Heart left ventricle (tissue), 16 donors: Measurements from ENCODE around the gene PRMT7. TPM values are rescaled to one million over a fixed set of nuclear protein-coding genes. Genes with fewer than 3 reads are reported as not detected.

ENCODE experiments used
- ATAC-seq, 4 donors: fragments of 200-7000 bp; cut with Tn5 transposase; one replicate each; pipeline ENCODE4 v1.9.1; 2020 to 2022; ENCODE audit warnings: moderate library complexity in 4 of 4, mild to moderate bottlenecking in 3 of 4, moderate number of reproducible peaks in 1 of 4
- DNase-seq, 5 donors: peaks; one replicate each; pipeline ENCODE4 v3.0.0-alpha.2; 2020
- H3K27ac ChIP-seq, 12 donors: fragments of 200-600 bp; sonication (generic) in 4 of 12; one replicate each; pipeline versions ENCODE4 v1.5.0 to v1.8.0; 2016 to 2022; ENCODE audit warnings: mild to moderate bottlenecking in 2 of 12
- H3K27me3 ChIP-seq, 9 donors: fragments of 200-600 bp; sonication (generic) in 2 of 9; one replicate each; pipeline versions ENCODE4 v1.5.1 to v1.8.0; 2016 to 2022; ENCODE audit warnings: mild to moderate bottlenecking in 3 of 9
- H3K36me3 ChIP-seq, 9 donors: fragments of 200-600 bp; sonication (generic) in 2 of 9; one replicate each; pipeline versions ENCODE4 v1.5.0 to v1.8.0; 2018 to 2022; ENCODE audit warnings: mild to moderate bottlenecking in 2 of 9
- H3K4me1 ChIP-seq, 12 donors: fragments of 200-600 bp; sonication (generic) in 4 of 12; one replicate each; pipeline versions ENCODE4 v1.5.0 to v1.8.0; 2016 to 2022; ENCODE audit warnings: mild to moderate bottlenecking in 3 of 12
- H3K4me3 ChIP-seq, 12 donors: fragments of 200-600 bp; sonication (generic) in 4 of 12; one replicate each; pipeline versions ENCODE4 v1.5.0 to v1.8.0; 2017 to 2022; ENCODE audit warnings: mild to moderate bottlenecking in 9 of 12, moderate library complexity in 4 of 12
- H3K9me3 ChIP-seq, 12 donors: fragments of 200-600 bp; sonication (generic) in 4 of 12; one replicate each; pipeline versions ENCODE4 v1.5.0 to v1.8.0; 2016 to 2022; ENCODE audit warnings: mild to moderate bottlenecking in 1 of 12
- CTCF ChIP-seq, 12 donors: fragments of 200-600 bp; sonication (generic) in 4 of 12; IDR thresholded peaks; one replicate each; pipeline versions ENCODE4 v1.5.0 to v1.8.0; 2018 to 2022; ENCODE audit warnings: antibody characterized with exemption in 12 of 12, mild to moderate bottlenecking in 5 of 12
- POLR2A ChIP-seq, 2 donors: fragments of 450-650 bp; IDR thresholded peaks; one replicate each; pipeline ENCODE4 v1.6.1; 2017; ENCODE audit warnings: antibody characterized with exemption in 2 of 2, mild to moderate bottlenecking in 2 of 2, moderate library complexity in 2 of 2
- WGBS, 4 donors: extraction: QIAGEN DNeasy Blood & Tissue Kit in 2 of 4; methylation state at CpG; one replicate each; pipeline versions ENCODE4 v1.1.5 to v1.1.7; 2013 to 2018; 5-methylcytosine and 5-hydroxymethylcytosine counted together
- intact Hi-C, 10 donors: fragments of 100-400 bp; cut with DNase I; formaldehyde crosslinking; loops; one replicate each; pipeline versions ENCODE4 v1.11.1 to v1.14.2; 2022
- polyA plus RNA-seq, 2 donors: library from polyadenylated mRNA; stranded (reverse); fragments of 200-250 nt; gene quantifications; one replicate each; pipeline ENCODE4 v1.2.3, GENCODE V29; 2013
- total RNA-seq, 9 donors: library from RNA; depleted of rRNA in 2 of 9; stranded (reverse); fragments of >200 nt in 2 of 9; fragmentation: NEBNext Ultra II Directional in 3 of 9; extraction: Animal tissue kit (Norgen Biotek cat#: 25700) in 3 of 9; gene quantifications; one replicate each; pipeline versions ENCODE4 v1.1.0 to v1.2.4, GENCODE V29; 2016 to 2023
- donor health status: ischemic (EF 13 %, LVEDD 7.1; RV severe dilation, severe dysfunction).
- donor health status: healthy with polysubstance abuse.
- donor health status: DM: no; HTN: yes; CAD: no.
- donor health status: DM: no; HTN: no; CAD: no.
- donor health status: ischemic (EF 25% LVEDD 6.9; RV normal size, moderate dysfunction).
- donor health status: ischemic (EF 25% LVEDD 5.7; RV mildly dilated, moderate dysfunction).
- donor health status: healthy.
- donor health status: DM: yes; HTN: yes; CAD: no.
- donor health status: ischemic (EF 35%, LVEDD 5.7; RV mildly dilated, moderate dysfunction).
- donor health status: nonischemic (EF 11% LVEDD 7.7; RV severe dilation, severe dysfunction).
- donor health status: DM: yes; HTN: yes; CAD: no.
- donor health status: PGD.
- donor health status: ischemic (EF 29% LVEDD 5.4; RV normal size, mild dysfunction).
- donor health status: nonischemic (EF 23%, LVEDD 6.1; RV moderate dilation, normal function).

Gene PRMT7
- total and polyA plus RNA-seq, 11 donors, result 21.0 to 37.4 (median 30.7) TPM

- Histone ChIP-seq H3K36me3 (peaks cover 0 to 78% (median 52%) of the 10 kb centered on the region in 9 donors), H3K27ac (peak overlapping the region; percentile 57 to 95 (median 79)), H3K9me3 (no peaks in the 10 kb centered on the region), H3K4me3 (no peak overlapping the region), H3K4me1 (peaks cover 26 to 75% (median 58%) of the 10 kb centered on the region in 12 donors), H3K27me3 (no peaks in the 10 kb centered on the region)
- intact Hi-C loops, result no loop called here
- DNase-seq, result no peak
- WGBS, 4 donors, result 42 to 59% (median 49%) methylated on average over 4 of the region's 4 CpGs
- TF ChIP-seq CTCF (IDR thresholded peaks at IDR 0.05) (no peak), POLR2A (IDR thresholded peaks at IDR 0.05) (no peak)
- peak in 1 of 4 donors; percentile 44 for ATAC-seq
These were observed 21.0 kb upstream of the PRMT7 start for GRCh38 chr16:68289621-68290329.

GRCh38 chr16:68290450-68290849 lies 20.4 kb upstream of the PRMT7 start:
- H3K4me1 ChIP-seq, result peaks cover 23 to 68% (median 53%) of the 10 kb centered on the region in 12 donors
- H3K27me3 ChIP-seq, result no peaks in the 10 kb centered on the region
- DNase-seq (no peak), ATAC-seq (no peak)
- 63 to 66% (median 65%) methylated on average over 5 to 6 of the region's 6 CpGs for WGBS, 4 donors
- intact Hi-C loops, result no loop called here
- H3K36me3 ChIP-seq, result peaks cover 0 to 81% (median 58%) of the 10 kb centered on the region in 9 donors
- H3K27ac ChIP-seq, result peak overlapping the region; percentile 34 to 95 (median 79)
- no peaks in the 10 kb centered on the region for H3K9me3 ChIP-seq
- no peak for TF ChIP-seq POLR2A (IDR thresholded peaks at IDR 0.05)
- no peak for TF ChIP-seq CTCF (IDR thresholded peaks at IDR 0.05)
- H3K4me3 ChIP-seq, result no peak overlapping the region

DNA sequence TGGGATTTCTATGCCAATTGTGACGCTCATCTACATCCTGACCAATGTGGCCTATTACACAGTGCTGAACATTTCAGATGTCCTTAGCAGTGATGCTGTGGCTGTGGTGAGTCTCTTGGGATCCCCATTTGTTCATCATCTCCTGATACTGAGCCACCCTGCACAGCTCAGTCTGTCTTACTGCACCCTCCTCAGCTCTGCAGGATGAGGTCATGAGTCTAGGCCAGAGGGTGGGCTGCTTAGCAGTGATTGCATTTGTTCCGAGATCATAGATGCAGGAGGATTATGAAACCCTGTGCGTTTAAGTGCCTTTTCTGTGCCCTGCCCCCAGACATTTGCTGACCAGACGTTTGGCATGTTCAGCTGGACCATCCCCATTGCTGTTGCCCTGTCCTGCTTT lies 19.6 kb upstream of the PRMT7 start:
- H3K4me1 ChIP-seq, result peaks cover 20 to 65% (median 49%) of the 10 kb centered on the region in 12 donors
- DNase-seq (no peak), ATAC-seq (no peak)
- intact Hi-C loops, result no loop called here
- peak overlapping the region in 7 of 12 donors; percentile 20 to 85 (median 77) for H3K27ac ChIP-seq
- TF ChIP-seq POLR2A (IDR thresholded peaks at IDR 0.05) (no peak), CTCF (IDR thresholded peaks at IDR 0.05) (no peak)
- H3K27me3 ChIP-seq, result no peaks in the 10 kb centered on the region
- no peak overlapping the region for H3K4me3 ChIP-seq
- 82 to 88% (median 86%) methylated on average over 4 of the region's 4 CpGs for WGBS, 4 donors
- peaks cover 0 to 88% (median 66%) of the 10 kb centered on the region in 9 donors for H3K36me3 ChIP-seq
- no peaks in the 10 kb centered on the region for H3K9me3 ChIP-seq

DNA sequence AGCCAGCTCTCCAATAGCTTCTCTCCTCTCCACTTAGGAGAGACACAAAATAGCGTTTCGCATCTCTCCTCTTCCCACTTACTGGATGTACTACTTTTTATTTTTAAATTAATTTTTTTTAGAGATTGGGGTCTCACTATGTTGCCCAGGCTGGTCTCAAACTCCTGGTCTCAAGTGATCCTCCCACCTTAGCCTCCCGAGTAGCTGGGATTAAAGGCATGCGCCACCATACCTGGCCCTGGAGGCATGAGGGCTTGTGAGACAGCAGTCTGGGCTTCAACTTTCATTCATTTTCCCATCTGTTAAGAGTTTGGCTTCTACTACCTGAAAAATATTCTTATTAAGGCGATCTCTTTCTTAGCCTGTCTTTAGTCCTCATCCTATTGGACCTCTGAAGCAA lies 18.4 kb upstream of the PRMT7 start:
- Histone ChIP-seq H3K27me3 (no peaks in the 10 kb centered on the region), H3K9me3 (no peaks in the 10 kb centered on the region), H3K4me3 (no peak overlapping the region), H3K36me3 (peaks cover 0 to 90% (median 73%) of the 10 kb centered on the region in 9 donors), H3K27ac (peak overlapping the region in 1 of 12 donors; percentile 52), H3K4me1 (peaks cover 14 to 64% (median 39%) of the 10 kb centered on the region in 12 donors)
- 90 to 96% (median 95%) methylated on average over 5 of the region's 5 CpGs for WGBS, 4 donors
- DNase-seq (no peak), ATAC-seq (no peak)
- TF ChIP-seq POLR2A (IDR thresholded peaks at IDR 0.05), result no peak
- no peak for TF ChIP-seq CTCF (IDR thresholded peaks at IDR 0.05)
- intact Hi-C loops, result no loop called here
